OCI-LY3 (cell line): ENCODE results near the gene CNN2.

Experiments
- H2AFZ ChIP-seq: fragments of 200-600, 300-600 bp; shearing (Covaris generic); 2 replicates; pipeline ENCODE4 v1.6.0; 2014; ENCODE audit warnings: antibody characterized with exemption, low read depth, low read length
- H3K27ac ChIP-seq: fragments of 200-600, 300-600 bp; sonication (generic); 2 replicates; pipeline ENCODE4 v1.5.1; 2014; ENCODE audit warnings: mild to moderate bottlenecking, low read length, moderate library complexity, mixed read lengths
- H3K27me3 ChIP-seq: fragments of 200-600, 300-600 bp; sonication (generic); 2 replicates; pipeline ENCODE4 v1.6.1; 2014; ENCODE audit warnings: low read depth, low read length, mixed read lengths
- H3K36me3 ChIP-seq: fragments of 200-600, 300-600 bp; sonication (generic); replicated peaks from 2 replicates; pipeline ENCODE3; 2014; ENCODE audit warnings: low read depth, low read length, mixed read lengths
- H3K4me1 ChIP-seq: fragments of 300-600, 200-600 bp; sonication (generic); 2 replicates; pipeline ENCODE4 v1.6.1; 2014; ENCODE audit warnings: low read length, mixed read lengths
- H3K4me2 ChIP-seq: fragments of 200-600, 300-600 bp; sonication (generic); 2 replicates; pipeline ENCODE4 v1.6.1; 2014; ENCODE audit warnings: low read length, mixed read lengths
- H3K4me3 ChIP-seq: fragments of 300-600, 200-600 bp; sonication (generic); 2 replicates; pipeline ENCODE4 v1.5.1; 2014; ENCODE audit warnings: antibody characterized with exemption, mild to moderate bottlenecking, low read length, moderate library complexity
- H3K79me2 ChIP-seq: fragments of 300-600, 200-600 bp; shearing (Covaris generic); 2 replicates; pipeline ENCODE4 v1.6.1; 2014; ENCODE audit warnings: mild to moderate bottlenecking, low read length, mixed read lengths
- H3K9ac ChIP-seq: fragments of 300-600, 200-600 bp; shearing (Covaris generic); 2 replicates; pipeline ENCODE4 v1.6.0; 2014; ENCODE audit warnings: mild to moderate bottlenecking, low read length, moderate library complexity
- H3K9me3 ChIP-seq: fragments of 200-600, 300-600 bp; shearing (Covaris generic); 2 replicates; pipeline ENCODE4 v1.6.1; 2014; ENCODE audit warnings: low read length, mixed read lengths; ENCODE audit not compliant: insufficient read depth
- H4K20me1 ChIP-seq: fragments of 200-600, 300-600 bp; sonication (generic); 2 replicates; pipeline ENCODE4 v1.6.1; 2016; ENCODE audit warnings: low read length, mixed read lengths; ENCODE audit not compliant: insufficient read depth
- CTCF ChIP-seq: fragments of 200-600, 300-600 bp; sonication (generic); IDR thresholded peaks from 2 replicates; pipeline ENCODE4 v1.5.1; 2014; ENCODE audit warnings: antibody characterized with exemption, low read length, low read depth
- EZH2phosphoT487 ChIP-seq: fragments of 200-600 bp; shearing (Covaris generic); IDR thresholded peaks from 2 replicates; pipeline ENCODE4 v1.6.1; 2018; ENCODE audit warnings: antibody characterized with exemption, mixed run types, low read depth

CNN2 gene

GRCh38 chr19:1025960-1026782, at the start of gene CNN2:
TSS of gene CNN2 (plus strand) at chr19:1026608. CDS start at chr19:1026662, 54 bp downstream.
- H3K27ac ChIP-seq: peak within 1 kb of the TSS; percentile 86
- peak within 1 kb of the TSS; percentile 96 for H3K4me2 ChIP-seq
- no peaks in the 10 kb centered on the region for H3K27me3 ChIP-seq
- H2AFZ ChIP-seq: peak within 1 kb of the TSS; percentile 57; the same call in 1 of the 2 replicates
- peaks cover 27% of the 10 kb centered on the region for H4K20me1 ChIP-seq
- H3K9ac ChIP-seq: peak within 1 kb of the TSS; percentile 96
- H3K4me3 ChIP-seq: peak within 1 kb of the TSS; percentile 88
- no peaks in the 10 kb centered on the region for H3K9me3 ChIP-seq
- TF ChIP-seq EZH2phosphoT487 (no peak), CTCF (no peak)
- peaks cover 18% of the 10 kb centered on the region for H3K4me1 ChIP-seq
- peaks cover 50% of the 10 kb centered on the region for H3K79me2 ChIP-seq
- peaks cover 23% of the 10 kb centered on the region for H3K36me3 ChIP-seq

- Histone ChIP-seq H3K4me2 (no peak overlapping the region), H3K27me3 (no peaks in the 10 kb centered on the region), H3K9me3 (no peaks in the 10 kb centered on the region), H3K27ac (no peak overlapping the region), H3K9ac (no peak overlapping the region), H4K20me1 (no peaks in the 10 kb centered on the region), H2AFZ (no peak overlapping the region), H3K36me3 (peaks cover 3% of the 10 kb centered on the region), H3K79me2 (no peaks in the 10 kb centered on the region; the same call in 1 of the 2 replicates), H3K4me1 (peaks cover 18% of the 10 kb centered on the region), H3K4me3 (no peak overlapping the region)
- TF ChIP-seq CTCF: no peak
- TF ChIP-seq EZH2phosphoT487: no peak
Measured at GRCh38 chr19:977058-977464, 49.3 kb upstream of the CNN2 start.

- no peaks in the 10 kb centered on the region for H4K20me1 ChIP-seq
- H3K4me2 ChIP-seq: peak overlapping the region; percentile 74
- H3K4me1 ChIP-seq: peaks cover 30% of the 10 kb centered on the region
- H3K27me3 ChIP-seq: no peaks in the 10 kb centered on the region
- peak overlapping the region; percentile 50 for H3K9ac ChIP-seq
- H2AFZ ChIP-seq: peak overlapping the region; percentile 47; the same call in 1 of the 2 replicates
- no peaks in the 10 kb centered on the region for H3K36me3 ChIP-seq
- no peaks in the 10 kb centered on the region for H3K9me3 ChIP-seq
- peak overlapping the region; percentile 41 for H3K27ac ChIP-seq
- peak overlapping the region; percentile 47 for H3K4me3 ChIP-seq
- TF ChIP-seq CTCF (no peak), EZH2phosphoT487 (no peak)
- H3K79me2 ChIP-seq: peaks cover 2% of the 10 kb centered on the region
Measured at GRCh38 chr19:979318-979741, 47.1 kb upstream of the CNN2 start.

GRCh38 chr19:980133-980998, 46.0 kb upstream of the CNN2 start:
- peak overlapping the region; percentile 58 for H3K9ac ChIP-seq
- no peaks in the 10 kb centered on the region for H3K9me3 ChIP-seq
- H3K4me2 ChIP-seq: peak overlapping the region; percentile 68
- peaks cover 35% of the 10 kb centered on the region for H3K4me1 ChIP-seq
- peaks cover 12% of the 10 kb centered on the region for H3K79me2 ChIP-seq
- TF ChIP-seq CTCF: no peak
- no peak for TF ChIP-seq EZH2phosphoT487
- H3K4me3 ChIP-seq: peak overlapping the region; percentile 57
- H2AFZ ChIP-seq: no peak overlapping the region; the same call in 1 of the 2 replicates
- no peaks in the 10 kb centered on the region for H4K20me1 ChIP-seq
- no peaks in the 10 kb centered on the region for H3K27me3 ChIP-seq
- H3K27ac ChIP-seq: peak overlapping the region; percentile 14; the same call in 1 of the 2 replicates
- no peaks in the 10 kb centered on the region for H3K36me3 ChIP-seq
